Middle frontal gyrus (tissue), 1 donor: Measurements from ENCODE around the gene EEF1AKMT3.

Experiments used
- DNase-seq: peaks from one replicate; pipeline ENCODE4 v3.0.0-alpha.2; 2015; ENCODE audit warnings: low spot score; ENCODE audit errors: extremely low spot score

EEF1AKMT3 gene

DNA sequence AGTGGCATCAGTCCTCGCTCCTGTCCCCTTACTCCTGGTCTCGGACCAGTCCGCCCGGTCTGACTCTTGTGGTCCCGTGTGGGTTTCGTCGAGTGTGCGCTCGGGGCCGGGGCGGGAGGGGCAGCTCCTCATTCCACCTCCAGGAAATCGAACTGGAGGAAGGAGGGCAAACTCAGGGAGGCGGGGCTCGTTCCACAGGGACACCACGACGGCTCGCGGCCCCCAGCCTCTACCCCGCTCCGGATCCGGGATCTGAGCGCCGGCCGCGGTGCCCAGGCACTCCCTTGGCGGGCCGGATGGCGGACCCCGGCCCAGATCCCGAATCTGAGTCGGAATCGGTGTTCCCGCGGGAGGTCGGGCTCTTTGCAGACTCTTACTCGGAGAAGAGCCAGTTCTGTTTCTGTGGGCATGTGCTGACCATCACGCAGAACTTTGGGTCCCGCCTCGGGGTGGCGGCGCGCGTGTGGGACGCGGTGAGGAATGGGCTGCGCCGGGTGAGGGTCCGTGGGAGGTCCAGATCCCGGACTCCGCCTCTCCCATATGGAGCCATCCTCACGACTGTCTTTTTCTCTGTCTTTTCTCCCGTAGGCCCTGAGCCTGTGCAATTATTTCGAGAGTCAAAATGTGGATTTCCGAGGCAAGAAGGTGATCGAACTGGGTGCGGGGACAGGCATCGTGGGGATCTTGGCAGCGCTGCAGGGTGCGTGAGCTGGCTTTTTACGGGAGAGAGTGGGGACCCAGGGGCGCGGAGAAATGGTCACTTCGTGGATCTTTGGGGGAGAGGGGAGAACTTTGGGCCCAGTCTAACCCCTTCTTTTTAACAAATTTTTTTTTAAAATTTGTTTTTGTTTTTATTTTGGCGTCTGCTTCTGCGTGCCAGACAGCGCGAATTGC is at the start of gene EEF1AKMT3:
Gene EEF1AKMT3 (plus strand): TSS at position 186 of the 894 bp plus-strand sequence. CDS start 111 bp downstream, at position 297.
- DNase-seq, result no peak

DNA sequence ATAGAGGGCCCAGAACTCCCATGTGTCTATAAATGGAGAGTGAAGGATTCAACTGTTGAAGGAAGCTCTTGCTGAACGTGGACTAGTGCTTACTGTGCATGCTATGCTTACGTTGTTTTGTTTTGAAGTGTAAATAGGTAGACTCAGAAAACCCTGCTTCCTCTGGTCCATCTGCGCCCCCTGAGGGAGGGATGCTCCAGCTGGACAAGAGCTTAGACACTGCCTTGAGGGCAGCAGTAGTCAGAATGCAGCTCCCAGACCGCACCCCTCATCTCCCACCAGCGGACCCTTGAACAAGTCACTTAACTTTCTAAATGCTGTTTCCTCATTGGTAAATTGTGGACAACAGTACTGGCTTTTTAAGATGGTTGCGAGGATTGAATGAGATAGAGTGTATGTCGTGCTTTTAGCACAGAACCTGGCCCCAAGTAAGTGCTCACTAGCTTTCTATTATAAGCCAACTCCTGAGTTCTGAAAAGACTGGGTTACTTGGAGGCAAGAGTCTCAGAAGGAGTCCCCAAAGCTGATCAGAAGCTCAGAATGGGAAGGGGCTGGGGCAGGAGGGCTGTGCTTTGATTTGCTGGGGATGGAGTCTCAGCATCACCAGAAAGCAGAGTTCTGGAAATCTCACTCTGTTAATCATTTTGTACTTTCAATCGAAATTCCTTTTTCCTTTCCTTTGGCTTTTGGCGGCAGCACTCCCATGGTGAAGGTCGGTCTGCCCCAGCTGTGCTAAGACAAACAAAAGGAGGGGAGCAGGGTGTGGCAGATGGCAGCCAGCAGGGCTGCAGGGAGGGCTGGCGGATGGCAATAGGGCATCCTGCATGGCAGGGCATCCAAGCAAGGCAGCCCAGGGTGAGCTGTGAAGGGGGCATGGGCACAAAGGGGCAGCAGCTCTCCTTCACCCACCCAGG is 49.4 kb upstream of the EEF1AKMT3 start:
- DNase-seq, result no peak

DNA sequence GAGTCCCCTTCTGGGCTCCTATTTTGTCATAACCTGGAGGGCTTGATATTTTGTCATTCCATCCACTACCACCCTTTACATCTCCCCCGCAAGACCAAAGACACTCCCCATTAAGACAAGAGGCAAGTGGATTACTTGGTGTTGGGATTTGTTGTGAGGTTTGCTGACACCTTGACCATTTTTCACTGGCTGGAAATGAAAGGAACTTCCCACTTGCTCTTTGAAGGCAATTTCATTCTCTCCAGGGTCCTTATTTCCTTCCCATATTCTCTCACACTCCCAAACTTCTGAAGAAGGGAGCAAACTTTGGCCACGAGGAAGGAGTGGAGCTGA is 48.8 kb upstream of the EEF1AKMT3 start:
- DNase-seq, result no peak

DNA sequence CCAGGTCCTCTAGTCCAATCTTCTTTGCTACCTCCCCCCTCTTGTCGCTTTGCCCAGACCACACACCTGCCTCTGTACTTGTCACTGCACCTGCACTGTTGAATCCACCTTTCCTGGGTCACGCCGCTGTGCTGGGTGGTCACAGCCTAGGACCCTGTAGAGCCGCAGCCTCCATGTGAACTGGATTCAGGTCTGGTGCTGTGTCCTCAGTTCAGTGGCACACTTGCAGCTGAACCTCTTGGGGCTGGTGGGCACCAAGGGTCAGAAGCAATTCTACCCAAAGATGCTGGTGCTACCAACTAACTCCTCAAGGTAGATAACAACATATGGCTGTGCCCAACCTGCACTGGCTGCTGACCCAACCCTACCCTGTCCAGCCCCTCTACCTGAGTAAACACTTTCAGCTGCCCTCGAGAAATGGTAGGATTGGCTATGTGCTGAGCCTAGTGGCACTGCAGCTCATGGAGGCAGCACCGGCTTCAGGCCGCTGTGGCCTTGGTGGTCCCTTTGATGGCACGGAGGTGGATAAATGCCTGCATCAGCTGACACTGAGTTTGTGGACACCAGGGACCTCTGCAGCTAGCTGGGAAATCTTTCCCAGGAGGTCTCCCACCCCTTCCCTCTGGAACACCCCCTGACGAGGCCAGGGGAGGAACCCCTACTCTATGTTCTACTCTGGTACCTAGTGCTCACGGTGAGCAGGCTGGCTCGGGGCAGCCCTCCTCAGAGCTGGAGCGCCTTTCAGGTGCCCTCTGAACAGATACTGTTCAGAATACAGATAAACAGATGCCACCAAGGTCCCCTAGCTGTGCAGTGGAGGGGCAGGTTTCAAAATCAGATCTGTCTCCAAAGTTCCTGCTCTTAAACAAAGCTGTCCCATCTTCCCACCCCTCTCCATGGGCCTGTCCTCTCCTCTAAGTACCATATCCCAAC is 48.1 kb upstream of the EEF1AKMT3 start:
- DNase-seq, result no peak

DNA sequence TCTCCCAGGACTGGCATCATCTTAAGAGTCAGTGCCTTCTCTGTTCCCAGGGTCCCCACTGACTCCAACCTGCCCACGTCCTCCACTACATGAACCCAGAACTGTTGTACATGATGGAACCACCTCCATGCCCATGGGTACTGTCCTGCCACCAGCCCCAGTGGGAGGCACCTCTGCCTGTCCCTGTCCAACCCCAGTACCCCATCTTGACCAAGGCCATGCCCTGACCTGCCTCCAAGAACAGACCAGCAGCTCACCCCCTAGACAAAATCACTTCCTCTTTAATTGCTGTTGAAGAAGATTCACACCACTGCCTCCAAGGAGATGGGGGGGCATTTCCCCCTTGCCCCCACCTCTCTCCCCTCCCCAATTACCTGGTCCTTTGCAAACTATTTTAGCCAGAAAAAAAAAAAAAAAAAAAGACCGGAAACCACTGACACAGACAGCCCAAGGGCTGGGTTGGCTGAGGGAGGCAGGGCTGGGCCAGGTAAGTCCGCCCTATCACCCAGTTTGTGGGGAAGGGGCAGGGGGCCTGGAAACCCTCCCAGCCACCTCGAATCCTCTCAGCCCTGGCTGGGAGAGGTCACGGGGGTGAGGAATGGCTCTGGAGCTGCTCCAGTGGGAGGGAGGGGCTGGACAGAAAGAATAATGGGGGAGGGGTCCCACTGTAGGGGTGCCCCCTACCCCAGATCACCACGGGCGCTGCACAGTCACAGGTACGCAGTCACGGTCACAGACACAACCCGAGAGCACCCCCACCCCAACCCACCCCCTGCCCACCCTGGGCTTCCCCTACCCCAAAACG is 47.3 kb upstream of the EEF1AKMT3 start:
- no peak for DNase-seq

DNA sequence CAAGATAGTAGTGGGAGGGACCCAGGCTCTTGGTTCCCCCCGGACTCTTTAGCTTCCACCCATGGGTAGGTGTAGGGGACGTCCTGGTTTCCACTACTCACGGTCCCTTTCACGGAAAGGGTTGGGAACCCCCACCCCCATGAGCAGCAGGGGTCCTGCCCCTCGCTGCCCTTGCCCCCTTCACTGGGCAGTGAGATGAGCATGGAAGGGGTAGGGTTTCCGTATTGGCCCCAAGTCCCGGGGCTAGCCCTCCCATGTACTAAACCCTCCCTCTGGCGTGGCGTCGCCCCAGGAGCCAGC is 46.6 kb upstream of the EEF1AKMT3 start:
- no peak for DNase-seq

DNA sequence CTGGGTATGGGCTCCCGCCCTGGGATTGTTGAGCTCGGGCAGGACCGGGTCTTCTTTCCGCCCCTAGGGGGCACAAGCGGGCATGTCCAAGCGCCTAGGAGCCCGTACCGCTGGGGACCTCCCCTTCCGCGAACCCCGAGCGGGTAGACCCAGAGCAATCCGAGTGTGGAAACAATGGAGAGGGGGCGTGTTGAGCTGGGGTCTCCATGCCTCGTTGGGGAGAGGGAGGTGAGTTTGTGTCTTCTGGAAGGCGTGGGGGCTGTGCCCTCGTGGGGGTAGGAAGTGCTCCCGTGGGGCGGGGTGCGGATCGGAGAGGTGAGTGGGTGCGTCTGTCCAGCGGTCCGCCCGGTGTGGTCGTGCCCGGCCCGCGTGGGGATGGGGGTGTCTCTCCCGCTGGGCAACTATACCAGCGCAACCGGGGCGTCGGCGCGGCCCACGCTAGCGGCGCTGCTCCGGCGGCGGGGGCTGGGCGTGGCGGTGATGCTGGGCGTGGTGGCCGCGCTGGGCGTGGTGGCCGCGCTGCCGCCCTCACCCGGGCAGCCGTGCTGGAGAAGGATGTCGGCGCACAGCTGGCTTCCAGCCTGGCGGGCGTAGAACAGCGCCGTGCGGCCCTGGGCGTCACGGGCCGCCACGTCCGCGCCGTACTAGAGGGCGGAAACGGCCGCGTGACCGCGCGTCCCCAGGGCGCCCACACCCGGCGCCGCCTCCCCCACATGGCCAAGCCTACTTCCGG is 46.1 kb upstream of the EEF1AKMT3 start:
- no peak for DNase-seq

DNA sequence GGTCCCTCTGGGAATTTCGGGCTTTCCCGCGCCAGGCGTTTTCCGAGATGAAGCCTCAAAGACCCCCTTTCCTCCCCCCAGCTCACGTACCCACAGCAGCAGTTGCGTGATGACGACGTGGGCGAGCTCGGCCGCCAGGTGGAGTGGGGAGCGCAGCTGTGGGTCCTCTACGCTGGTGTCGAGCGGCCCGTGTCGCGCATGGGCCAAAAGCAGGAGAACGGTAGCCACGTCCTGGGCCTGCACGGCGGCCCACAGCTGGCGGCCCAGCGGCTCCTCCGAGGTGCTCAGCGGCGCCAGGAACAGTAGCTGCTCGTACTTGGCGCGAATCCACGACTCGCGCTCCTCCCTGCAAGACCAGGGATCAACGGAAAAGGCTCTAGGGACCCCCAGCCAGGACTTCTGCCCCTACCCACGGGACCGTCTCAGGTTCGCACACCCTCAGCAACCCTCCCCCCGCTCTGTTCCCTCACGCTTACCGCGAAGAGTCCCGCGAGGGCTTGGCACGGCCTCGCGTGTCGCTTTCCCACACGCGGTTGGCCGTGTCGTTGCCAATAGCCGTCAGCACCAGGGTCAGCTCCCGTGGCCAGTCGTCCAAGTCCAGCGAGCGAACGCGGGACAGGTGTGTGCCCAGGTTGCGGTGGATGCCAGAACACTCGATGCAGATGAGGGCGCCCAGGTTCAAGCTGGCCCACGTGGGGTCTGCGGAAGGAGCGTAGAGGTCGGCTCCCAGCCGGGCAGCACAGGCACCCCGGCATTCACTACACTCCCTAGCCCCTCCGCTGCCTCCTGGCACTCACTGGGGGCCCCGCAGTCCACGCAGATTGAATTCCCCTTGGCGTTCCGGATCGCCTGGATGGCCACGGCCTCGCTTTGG is 45.3 kb upstream of the EEF1AKMT3 start:
- no peak for DNase-seq

DNA sequence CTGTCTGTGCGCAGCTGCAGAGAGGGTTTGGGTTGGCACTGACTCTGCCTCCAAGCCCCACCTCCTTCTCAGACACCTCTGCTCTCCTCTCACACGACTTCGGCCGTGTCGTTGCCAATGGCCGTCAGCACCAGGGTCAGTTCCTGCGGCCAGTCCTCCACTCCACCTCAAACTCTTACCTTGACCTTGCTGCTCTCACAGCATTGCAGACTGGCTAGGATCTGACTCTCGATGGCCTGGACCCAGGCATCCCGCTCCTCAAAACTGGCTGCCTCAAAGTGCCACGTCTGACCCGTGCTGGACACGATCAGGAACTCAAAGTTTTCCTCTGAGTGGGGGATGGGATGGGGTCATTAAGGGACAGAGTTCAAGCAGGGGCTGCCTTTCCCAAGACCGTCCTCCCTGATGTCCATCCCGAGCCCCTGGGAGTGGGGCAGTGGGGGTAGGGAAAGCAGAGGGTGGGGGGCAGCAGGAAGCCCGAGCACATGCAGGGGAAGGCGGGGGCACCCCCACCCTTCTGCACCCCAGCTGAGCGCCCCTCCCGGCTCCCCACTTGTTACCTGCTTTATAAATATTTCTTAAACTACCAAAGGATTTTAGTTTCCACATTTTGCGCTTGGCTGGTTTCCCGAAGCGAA is 44.5 kb upstream of the EEF1AKMT3 start:
- no peak for DNase-seq

DNA sequence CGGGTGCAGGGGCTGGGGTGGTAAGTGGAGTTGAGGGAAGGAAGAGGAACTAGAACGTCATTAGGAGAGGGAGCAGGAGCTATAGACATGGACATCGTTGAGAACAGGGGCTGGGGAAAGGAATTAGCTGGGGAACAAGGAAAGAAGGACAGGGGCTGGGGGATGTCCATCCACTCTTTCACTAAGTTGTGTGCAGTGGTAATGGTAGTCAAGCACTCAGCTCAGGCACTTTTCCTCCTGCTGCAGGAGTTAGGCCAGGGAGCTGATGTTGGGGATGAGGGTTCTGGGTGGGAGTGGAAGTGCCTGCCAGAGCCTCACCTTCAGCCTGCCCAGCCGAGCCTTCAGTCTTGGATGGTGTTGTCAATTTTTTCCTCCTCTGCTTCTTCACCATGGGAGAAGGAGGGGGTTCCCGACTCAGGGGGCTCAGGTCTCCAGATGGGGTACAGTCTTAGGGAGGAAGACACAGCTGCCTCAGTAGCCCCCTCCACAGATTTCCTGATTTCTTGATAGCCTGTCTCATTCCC is 43.0 kb upstream of the EEF1AKMT3 start:
- DNase-seq, result no peak

DNA sequence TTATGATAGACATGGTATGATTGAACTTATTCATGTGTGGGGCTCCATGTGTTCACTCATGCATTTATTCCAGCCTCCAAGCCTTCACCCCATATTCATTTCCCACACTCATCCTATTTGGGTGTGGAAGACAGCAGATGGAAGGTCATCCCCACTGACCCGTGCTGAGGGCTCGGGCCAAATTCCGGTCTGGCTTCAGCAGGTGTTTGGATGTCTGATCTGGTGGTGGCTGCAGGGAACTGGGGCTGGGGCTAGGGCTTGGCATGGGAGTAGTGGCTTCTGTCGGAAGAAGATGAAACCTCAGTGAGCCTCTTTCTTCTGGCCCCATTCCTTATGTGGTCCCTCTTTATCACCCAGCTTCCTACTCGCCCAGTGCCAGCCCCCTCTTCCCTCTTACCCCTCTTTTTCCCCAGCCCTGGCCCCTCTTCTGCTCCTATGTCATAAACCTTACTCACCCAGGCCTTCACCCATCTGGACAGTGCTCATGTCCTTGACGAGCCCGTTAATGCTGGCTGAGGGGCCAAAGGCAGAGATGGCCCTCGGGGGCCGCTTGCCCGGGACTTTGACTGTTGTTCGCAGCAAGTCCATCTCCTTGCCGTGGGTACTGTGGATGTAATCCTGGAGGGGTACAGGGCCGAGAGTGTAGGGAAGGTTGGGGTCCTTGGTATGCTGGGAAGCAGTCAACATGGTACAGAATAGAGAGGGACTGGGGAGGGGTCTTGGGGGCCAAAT is 41.9 kb upstream of the EEF1AKMT3 start:
- DNase-seq, result no peak

DNA sequence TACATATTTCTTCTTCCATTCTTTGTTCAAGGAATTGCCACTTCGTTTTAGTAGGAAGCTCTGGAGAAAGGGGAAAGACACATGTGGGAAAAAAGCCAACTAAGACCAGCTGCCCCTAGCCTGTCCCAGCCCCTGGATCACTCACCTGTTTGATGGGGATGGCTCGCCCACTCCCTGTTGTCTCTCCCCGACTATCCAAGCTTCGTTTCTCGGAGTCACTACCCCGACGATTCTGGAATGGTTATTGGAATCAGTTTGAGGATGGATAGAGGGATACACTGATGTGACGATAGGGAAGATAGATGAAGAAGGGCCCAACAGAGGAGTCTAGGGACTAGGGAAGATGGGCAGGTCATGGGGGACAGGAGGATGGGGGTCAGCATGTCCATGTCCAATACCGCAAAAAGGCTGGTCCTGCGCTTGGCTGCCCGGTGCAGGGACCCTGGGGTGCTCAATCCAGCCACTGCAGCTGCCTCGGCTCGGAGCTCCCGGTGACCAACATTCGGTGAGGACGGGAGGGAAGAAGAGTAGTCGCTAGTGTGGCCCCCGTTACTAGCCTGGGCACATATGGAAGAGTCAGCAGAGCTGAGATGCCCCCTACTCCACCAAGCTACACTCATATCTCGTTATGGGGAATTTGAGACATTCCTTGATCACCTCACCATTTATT is 40.9 kb upstream of the EEF1AKMT3 start:
- DNase-seq, result no peak

DNA sequence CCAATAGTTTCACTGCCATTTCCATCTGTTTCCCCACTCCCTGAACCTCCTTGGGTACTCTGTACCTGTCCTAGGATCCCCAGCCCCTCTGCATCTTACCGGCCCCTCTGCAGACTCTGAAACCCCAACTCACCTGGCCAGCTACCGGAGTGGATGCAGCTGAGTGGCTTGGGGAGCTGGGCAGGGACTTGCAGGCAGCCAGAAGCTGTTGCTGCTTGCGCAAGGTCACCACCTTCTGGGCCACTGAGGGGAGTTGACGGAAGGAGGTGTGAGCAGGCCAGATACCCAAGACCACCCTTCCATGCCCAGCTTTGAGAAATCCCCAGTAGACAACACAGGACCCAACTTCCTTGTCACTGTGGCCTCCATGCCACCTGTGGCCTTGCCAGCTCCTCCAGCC is 40.1 kb upstream of the EEF1AKMT3 start:
- no peak for DNase-seq

DNA sequence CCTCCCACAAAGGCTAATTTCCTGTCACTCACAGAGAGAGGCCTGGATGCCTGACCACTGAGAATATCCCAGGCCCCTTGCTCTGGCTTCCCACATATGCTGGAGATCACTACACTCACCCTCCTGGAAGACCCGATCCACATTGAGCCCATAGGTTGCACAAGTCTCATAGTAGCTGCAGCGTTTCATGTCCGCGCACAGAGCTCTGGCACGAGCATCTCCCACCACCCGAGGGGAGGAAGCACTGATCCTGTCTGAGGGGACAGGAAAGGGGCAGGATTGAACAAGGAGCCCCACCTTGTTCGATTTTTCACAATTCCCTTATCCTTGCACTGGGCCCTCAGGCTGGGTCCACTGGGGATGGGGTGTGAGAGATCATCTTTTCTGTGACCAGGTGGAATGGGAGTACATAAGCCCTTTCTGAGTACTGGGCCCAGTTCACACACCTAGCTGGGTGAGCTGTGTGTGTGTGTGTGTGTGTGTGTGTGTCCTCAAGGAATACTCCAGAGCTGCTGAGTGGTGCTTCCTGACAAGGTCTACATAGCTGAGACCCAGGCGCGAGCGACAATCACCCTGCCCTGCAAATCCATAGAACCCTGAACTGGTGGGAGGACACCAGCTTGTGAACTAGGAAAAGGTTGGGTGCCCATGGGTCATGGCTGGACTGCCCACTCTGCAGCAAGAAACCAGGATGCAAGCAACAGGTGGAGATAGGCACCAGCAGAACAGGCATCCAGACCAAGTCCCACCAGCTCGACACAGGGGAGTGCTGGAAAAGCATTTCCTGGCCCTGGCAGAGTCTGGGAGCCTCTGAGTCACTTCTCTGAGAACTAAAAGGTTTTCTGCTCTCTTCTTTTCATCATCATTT is 39.5 kb upstream of the EEF1AKMT3 start:
- no peak for DNase-seq

DNA sequence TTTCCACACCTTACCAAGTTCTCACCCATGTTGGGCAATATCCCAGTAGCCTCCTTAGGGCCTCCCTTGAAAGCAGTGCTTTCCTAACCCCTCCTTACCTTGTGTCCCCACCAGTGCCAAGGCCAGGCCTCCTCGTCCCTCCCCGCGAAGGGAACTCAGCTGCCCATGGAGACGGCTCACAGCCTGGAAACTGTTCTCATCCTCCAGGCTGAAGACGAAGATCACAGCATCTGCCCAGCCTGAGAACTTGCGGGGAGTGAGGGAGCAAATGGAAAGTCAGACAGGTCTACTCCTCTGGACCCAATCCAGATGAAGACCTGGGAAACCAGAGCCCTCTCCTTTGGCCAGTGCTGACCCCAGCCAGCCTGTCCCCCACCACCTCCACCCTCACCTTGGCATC is 38.5 kb upstream of the EEF1AKMT3 start:
- DNase-seq, result no peak

DNA sequence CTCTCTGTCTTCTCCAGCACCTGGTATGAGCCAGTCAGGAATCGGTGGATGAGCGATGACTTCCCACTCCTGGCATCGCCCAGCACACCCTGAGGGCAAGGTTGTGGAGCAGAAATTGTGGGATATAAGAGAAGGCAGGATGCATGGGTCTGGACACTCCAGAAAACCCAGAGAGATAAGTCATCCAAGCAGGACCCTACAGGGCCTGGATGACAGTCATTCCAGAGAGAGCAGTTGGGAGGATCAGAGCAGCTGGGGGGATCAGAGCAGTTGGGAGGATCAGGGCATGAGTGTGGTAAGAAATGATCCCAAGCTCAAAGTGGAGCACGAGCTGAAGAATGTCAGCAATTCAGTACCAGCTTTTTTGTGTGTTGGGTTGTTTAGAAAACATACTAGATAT is 37.8 kb upstream of the EEF1AKMT3 start:
- no peak for DNase-seq
